Inferior parietal cortex (tissue), 1 donor: ENCODE data around the gene MANBA.

Source experiments
- DNase-seq: peaks from one replicate; pipeline ENCODE4 v3.0.0-alpha.2; 2016; ENCODE audit errors: extremely low spot score

MANBA gene

DNA sequence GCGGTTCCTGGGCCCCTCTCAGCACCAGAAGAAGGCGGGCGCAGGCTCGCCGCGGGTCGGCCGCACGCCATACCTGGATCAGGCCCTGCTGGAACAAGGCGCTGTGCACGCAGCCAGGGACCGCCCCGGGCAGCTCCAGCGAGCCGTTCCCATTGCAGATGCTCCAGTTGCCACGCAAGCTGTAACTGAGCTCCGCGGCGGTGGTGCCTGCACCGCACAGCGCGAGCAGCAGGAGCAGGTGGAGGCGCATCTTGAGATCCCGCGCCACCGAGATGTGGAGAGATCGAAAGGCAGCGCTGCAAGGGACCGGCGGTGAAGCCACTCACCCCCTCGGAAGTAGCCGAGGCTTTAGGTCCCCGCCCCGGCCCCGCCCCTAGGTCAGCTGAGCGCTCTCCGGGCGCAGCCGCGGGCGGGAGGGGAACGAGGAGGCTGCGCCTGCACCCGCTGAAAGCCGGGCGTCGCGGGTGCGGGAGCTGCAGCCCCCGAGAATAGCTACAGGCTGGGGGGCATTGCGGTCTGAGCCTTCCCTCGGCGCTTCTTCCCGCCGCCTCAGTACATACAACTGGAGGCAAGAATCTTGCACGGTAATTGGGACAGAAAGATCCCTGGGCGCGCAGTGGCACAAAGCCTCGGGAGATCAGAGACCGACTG is at the start of gene MANBA:
Gene MANBA, minus strand, starts transcription at position 324 of the 651 bp plus-strand sequence. Its CDS starts 74 bp downstream, at position 250.
- DNase-seq, result peak; percentile 89

GRCh38 chr4:102809691-102810090 is 48.9 kb upstream of the MANBA start:
- DNase-seq, result no peak

- no peak for DNase-seq
Observed at GRCh38 chr4:102809190-102809589, 48.4 kb upstream of the MANBA start.

GRCh38 chr4:102808009-102808408 is 47.2 kb upstream of the MANBA start:
- no peak for DNase-seq

GRCh38 chr4:102807345-102807744 is 46.6 kb upstream of the MANBA start:
- DNase-seq, result no peak

DNA sequence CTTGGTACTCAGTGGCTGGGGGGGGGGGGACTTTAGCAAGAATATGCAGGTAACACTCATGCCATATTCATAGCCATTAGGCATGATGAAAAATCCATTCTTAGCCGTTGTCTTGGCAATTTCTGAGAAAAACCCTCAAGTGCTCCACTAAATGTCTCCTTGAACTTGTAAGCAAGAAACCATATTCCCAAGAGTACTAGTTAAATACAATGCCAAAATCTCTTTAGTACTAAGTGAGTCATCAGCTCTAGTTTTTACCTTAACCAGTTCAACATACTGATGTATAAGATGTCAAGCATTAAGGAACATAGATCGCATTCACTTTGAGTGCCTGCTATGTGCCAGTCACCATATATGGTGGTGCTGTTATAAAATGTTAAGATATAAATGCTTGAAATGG is 39.0 kb upstream of the MANBA start:
- no peak for DNase-seq

DNA sequence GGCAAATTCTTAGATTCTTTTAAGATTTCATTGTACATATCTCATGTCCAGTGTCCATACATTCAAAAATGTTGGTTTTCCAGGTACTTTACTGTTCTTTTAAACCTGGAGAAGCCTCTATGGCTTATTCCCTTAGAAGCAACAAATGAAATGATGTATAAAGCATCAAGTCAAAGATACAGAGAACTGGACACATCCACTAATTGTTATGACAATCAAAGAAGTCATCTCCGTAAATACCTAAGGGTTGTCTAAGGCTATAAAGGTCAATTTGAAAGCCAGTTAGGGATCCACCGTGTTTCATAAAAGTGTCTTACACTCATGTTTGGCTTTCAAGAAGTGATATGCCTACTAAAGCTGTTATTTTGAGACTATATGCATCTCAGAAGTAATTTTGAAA is 34.2 kb upstream of the MANBA start:
- no peak for DNase-seq

- DNase-seq, result no peak
Observed at GRCh38 chr4:102792361-102792936, 31.7 kb upstream of the MANBA start.

GRCh38 chr4:102791318-102791835 is 30.6 kb upstream of the MANBA start:
- no peak for DNase-seq

DNA sequence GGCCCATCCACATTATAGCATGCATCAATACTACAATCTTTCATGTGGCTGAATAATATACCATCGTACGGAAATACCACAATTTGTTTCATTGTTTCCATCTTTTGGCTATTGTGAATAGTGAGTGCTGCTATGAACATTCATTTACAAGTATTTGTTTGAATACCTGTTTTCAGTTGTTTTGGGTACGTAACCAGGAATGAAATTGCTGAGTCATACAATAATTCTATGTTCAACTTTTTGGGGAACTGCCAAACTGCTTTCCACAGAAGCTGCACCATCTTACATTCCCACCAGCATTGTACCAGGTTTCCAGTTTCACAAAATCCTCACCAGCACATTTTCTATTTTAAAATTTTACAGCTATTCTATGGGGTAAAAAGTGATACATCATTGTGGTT is 28.5 kb upstream of the MANBA start:
- DNase-seq, result no peak

DNA sequence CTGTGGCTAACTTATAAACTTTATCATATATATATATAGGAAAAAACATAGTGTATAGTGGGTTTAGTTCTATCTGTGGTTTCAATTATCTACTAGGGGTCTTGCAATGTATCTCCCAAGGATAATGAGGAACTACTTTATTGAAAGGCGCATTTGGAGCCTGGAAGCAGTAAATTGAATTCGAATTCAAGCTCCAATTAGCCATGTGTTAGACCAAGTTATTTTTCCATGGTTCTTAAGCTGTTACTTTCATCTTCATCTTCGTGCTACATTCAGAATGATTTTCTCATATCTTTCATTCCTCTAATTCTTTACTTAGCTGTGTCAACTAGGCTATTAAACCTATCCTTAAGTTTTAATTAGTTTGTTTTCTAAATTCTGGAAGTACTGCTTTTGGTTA is 27.2 kb upstream of the MANBA start:
- DNase-seq, result no peak

GRCh38 chr4:102787096-102787881 is 26.5 kb upstream of the MANBA start:
- DNase-seq, result no peak

DNA sequence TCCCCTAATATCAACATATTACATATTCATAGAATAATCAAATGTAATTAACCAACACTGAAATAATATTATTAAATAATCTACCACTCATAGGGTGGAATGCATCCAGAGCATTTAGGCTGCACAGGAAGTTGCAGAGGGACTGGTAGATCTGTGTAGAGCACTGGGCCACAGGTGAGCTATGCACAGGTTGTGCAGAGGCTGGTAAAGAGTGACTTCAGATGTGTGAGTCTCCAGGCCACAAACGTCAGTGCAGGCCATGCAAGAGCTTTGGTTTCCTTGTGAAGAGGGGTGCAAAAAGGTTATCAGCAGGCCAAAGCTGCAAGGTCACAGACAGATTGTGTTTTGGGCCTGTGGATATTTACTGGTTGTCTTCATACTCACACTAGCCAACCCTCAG is 25.5 kb upstream of the MANBA start:
- no peak for DNase-seq

GRCh38 chr4:102783006-102783405 is 22.2 kb upstream of the MANBA start:
- no peak for DNase-seq

- no peak for DNase-seq
Observed at GRCh38 chr4:102781570-102781969, 20.8 kb upstream of the MANBA start.

GRCh38 chr4:102780476-102781144 is 19.8 kb upstream of the MANBA start:
- DNase-seq, result no peak

DNA sequence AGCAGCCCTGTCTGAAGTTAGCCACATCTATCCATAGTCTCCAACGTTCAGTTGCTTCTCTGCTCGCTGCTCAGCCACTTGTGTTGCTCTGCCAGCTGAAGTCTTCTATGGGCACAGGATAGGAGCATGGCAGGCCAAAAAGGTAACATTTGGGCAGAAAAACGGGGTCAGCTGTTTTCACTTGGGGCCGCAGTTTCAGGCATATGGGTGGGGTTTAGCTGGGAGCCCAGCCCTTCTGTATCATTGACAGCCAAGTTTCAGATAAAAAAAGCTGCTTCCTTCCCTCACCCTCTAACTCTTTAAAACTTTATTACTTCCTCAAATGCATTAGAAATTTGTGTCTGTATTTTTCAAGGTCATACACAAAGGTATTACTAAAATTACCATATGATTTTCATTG is 18.4 kb upstream of the MANBA start:
- no peak for DNase-seq

DNA sequence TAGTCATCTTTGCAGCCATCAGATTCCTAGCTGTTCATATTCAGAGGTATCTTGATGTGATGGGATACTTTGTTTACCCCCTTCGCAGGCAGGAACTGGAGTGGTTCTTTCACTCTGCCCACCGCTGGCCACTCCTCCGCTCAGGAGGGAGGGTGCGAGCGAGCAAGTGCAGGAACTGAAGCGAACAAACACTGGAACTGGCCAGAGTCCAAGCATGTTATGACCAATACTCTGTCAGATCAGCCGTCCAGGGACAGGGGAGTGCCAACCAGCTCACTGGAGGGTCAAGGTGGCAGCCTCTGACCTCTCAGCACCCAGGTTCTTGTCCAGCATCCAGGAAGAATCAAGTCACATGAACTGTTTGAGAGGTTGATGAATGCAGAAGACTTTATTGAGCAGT is 18.0 kb upstream of the MANBA start:
- no peak for DNase-seq

GRCh38 chr4:102775805-102776204 is 15.0 kb upstream of the MANBA start:
- no peak for DNase-seq

GRCh38 chr4:102774254-102774653 is 13.5 kb upstream of the MANBA start:
- no peak for DNase-seq

- DNase-seq, result no peak
Observed at GRCh38 chr4:102772738-102773340, 12.1 kb upstream of the MANBA start.

DNA sequence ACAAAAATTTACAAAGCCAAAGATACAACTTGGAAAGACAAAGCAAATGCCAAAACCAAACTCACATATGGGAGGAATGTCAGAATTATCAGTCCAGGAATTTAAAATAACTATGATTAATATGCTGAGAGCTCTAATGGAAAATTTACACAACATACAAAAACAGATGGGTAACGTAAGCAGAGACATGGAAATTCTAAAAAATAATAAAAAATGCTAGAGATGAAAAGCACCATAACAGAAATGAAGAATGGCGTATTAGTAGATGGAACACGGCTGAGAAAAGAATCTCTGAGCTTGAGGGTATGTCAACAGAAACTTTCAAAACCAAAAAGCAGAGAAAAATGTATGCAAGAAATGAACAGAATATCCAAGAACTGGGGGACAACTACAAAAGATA is 4.1 kb upstream of the MANBA start:
- DNase-seq, result no peak
